RWPE2 (cell line): ENCODE results near the gene BMAL1.
A peak's percentile ranks its signal among the peaks of the same experiment; 100 is the strongest.
"Not testable (repeated sequence)": the region's sequence is repeated elsewhere in the genome, so short reads cannot be mapped to it uniquely, and the experiment has no call there.

Source experiments
- ATAC-seq: fragments of 200-7000 bp; cut with Tn5 transposase; 3 replicates; pipeline ENCODE4 v1.9.1; 2021; ENCODE audit warnings: low read depth
- DNase-seq: peaks from one replicate; pipeline ENCODE4 v3.0.0-alpha.2; 2020; ENCODE audit warnings: low spot score
- H3K27ac ChIP-seq: fragments of 450-650 bp; 2 replicates; pipeline ENCODE4 v1.5.1; 2017; ENCODE audit warnings: mild to moderate bottlenecking; ENCODE audit not compliant: poor library complexity, severe bottlenecking
- H3K27me3 ChIP-seq: fragments of 250-450 bp; sonication (Bioruptor Pico); 2 replicates; pipeline ENCODE4 v1.5.1; 2021; ENCODE audit warnings: mild to moderate bottlenecking, moderate library complexity; ENCODE audit not compliant: insufficient read depth, poor library complexity, severe bottlenecking
- H3K36me3 ChIP-seq: fragments of 250-450 bp; sonication (Bioruptor Pico); 2 replicates; pipeline ENCODE4 v1.5.1; 2020; ENCODE audit warnings: low read depth, mild to moderate bottlenecking, moderate library complexity
- H3K4me1 ChIP-seq: fragments of 250-450 bp; sonication (Bioruptor Pico); 2 replicates; pipeline ENCODE4 v1.5.1; 2021; ENCODE audit warnings: mild to moderate bottlenecking, moderate library complexity; ENCODE audit not compliant: insufficient read depth, poor library complexity, severe bottlenecking
- H3K4me3 ChIP-seq: fragments of 250-450 bp; sonication (Bioruptor Pico); 2 replicates; pipeline ENCODE4 v1.5.1; 2021; ENCODE audit warnings: mild to moderate bottlenecking, moderate library complexity; ENCODE audit not compliant: severe bottlenecking
- H3K9me3 ChIP-seq: fragments of 250-450 bp; sonication (Bioruptor Pico); 2 replicates; pipeline ENCODE4 v1.5.1; 2021; ENCODE audit warnings: mild to moderate bottlenecking, moderate library complexity; ENCODE audit not compliant: severe bottlenecking
- TF ChIP-seq, protein P1 (sequence below): fragments of 450-650 bp; IDR thresholded peaks from one replicate; pipeline ENCODE4 v1.5.1; 2017; ENCODE audit warnings: mild to moderate bottlenecking, moderate library complexity; ENCODE audit not compliant: poor library complexity, severe bottlenecking

Gene BMAL1

DNA sequence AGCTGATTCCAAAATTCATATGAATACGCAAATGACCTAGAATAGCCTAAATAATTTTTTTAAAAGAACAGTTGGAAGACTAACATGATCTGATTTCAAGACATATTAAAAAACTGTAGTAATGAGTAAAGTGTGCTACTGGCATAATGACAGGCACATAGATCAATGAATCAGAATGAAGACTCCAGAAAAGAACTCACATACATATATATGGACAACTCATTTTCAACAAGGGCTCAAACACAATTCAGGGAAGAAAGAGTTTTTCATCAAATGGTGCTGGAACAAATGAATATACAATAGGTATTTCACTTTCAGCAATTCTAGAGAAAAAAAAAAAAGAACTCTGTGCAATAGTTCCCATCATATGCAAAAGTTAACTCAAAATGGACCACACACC is 151.7 kb downstream of the BMAL1 start:
- DNase-seq (no peak), ATAC-seq (no peak)
- Histone ChIP-seq H3K4me1 (peaks cover 3% of the 10 kb centered on the region), H3K36me3 (peaks cover 9% of the 10 kb centered on the region), H3K4me3 (no peak overlapping the region), H3K9me3 (peaks cover 5% of the 10 kb centered on the region), H3K27me3 (no peaks in the 10 kb centered on the region), H3K27ac (no peak overlapping the region)
- TF ChIP-seq, protein P1, sequence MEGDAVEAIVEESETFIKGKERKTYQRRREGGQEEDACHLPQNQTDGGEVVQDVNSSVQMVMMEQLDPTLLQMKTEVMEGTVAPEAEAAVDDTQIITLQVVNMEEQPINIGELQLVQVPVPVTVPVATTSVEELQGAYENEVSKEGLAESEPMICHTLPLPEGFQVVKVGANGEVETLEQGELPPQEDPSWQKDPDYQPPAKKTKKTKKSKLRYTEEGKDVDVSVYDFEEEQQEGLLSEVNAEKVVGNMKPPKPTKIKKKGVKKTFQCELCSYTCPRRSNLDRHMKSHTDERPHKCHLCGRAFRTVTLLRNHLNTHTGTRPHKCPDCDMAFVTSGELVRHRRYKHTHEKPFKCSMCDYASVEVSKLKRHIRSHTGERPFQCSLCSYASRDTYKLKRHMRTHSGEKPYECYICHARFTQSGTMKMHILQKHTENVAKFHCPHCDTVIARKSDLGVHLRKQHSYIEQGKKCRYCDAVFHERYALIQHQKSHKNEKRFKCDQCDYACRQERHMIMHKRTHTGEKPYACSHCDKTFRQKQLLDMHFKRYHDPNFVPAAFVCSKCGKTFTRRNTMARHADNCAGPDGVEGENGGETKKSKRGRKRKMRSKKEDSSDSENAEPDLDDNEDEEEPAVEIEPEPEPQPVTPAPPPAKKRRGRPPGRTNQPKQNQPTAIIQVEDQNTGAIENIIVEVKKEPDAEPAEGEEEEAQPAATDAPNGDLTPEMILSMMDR: no peak

DNA sequence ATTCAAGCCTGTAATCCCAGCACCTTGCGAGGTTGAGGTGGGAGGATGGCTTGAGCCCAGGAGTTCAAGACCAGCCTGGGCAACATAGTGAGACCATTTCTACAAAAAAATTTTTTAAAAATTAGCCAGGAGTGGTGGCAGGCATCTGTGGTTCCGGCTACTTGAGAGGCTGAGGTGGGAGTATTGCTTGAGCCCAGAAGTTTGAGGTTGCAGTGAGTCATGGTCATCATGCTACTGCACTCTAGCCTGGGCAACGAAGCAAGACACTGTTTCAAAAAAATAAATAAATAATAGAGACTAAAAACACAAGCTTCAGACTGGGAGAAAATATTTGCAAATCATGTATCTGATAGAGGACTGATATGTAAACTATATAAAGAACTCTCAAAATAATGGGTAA is 152.2 kb downstream of the BMAL1 start:
- DNase-seq: no peak
- Histone ChIP-seq H3K4me3 (no peak overlapping the region), H3K36me3 (peaks cover 9% of the 10 kb centered on the region), H3K4me1 (peaks cover 8% of the 10 kb centered on the region), H3K9me3 (peaks cover 5% of the 10 kb centered on the region), H3K27ac (no peak overlapping the region), H3K27me3 (no peaks in the 10 kb centered on the region)
- ATAC-seq: no peak
- TF ChIP-seq, protein P1: no peak

DNA sequence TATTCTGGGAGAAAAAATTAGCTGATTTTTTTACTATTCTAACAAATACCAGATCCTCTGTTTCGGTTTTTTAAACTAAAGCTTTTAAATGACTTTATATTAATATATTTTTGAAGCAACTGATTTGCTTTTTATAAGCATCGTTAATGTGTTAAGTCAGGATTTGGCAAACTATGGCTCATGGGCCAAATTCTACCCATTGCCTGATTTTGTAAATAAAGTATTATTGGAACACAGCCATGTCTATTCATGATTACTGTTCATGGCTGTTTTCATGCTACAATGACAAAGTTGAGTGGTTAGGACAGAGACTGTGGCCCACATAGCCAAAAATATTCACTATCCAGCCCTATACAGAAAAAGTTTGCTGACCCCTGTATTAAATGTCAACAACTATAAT is 155.8 kb downstream of the BMAL1 start:
- H3K27ac ChIP-seq: no peak overlapping the region
- TF ChIP-seq, protein P1: no peak
- no peak for DNase-seq
- no peak for ATAC-seq
- H3K9me3 ChIP-seq: no peaks in the 10 kb centered on the region
- H3K4me3 ChIP-seq: no peak overlapping the region
- H3K36me3 ChIP-seq: peaks cover 7% of the 10 kb centered on the region
- no peaks in the 10 kb centered on the region for H3K27me3 ChIP-seq
- peaks cover 16% of the 10 kb centered on the region for H3K4me1 ChIP-seq

DNA sequence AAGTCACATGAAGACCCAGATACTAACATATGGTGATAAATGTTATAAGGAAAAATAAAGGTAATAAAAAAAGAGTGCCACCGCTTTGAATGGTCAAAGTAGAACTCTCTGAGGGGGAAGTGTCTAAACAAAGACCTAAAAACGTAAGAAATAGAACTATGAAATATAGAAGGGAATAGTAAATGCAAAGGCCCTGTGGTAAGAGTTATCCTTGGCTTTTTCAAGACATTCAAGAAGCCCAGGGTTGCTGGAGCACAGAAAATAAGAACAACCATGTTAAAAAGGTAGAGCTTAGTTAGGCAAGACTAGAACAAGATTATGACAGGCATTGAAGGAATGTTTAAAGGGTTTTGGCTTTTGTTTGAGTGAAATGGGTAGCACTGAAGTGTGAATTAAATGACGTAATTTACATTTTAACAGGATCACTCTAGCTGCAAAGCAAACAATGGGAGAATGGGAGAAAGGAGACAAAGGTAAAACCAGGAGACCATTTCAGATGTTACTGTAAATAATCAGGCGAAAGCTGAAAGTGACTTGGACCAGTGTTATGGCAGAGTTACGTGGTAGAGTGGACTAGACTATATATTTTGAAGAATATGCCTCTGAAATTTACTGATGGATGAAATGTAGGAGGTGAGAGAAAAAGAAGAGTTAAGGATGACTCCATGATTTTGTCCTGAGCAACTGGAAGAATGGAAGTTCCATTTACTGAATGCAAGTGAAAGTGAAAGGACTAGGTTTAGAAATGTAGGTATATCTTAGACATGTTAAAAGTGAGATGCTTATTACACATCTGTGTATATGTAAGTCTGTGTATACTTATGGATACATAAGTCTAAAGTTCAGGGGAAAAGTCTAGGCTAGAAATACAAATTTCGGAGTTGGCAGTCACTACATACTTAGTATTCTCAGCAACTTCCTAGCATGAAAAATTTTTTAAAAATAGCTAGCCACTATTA is 156.9 kb downstream of the BMAL1 start:
- no peak overlapping the region for H3K4me3 ChIP-seq
- peak; percentile 61 for ATAC-seq
- TF ChIP-seq, protein P1: no peak
- no peaks in the 10 kb centered on the region for H3K9me3 ChIP-seq
- H3K27ac ChIP-seq: no peak overlapping the region
- H3K27me3 ChIP-seq: no peaks in the 10 kb centered on the region
- peaks cover 20% of the 10 kb centered on the region for H3K4me1 ChIP-seq
- H3K36me3 ChIP-seq: peaks cover 11% of the 10 kb centered on the region; the same call in 1 of the 2 replicates
- no peak for DNase-seq

GRCh38 chr11:13436836-13437235 is 159.2 kb downstream of the BMAL1 start:
- DNase-seq, H3K4me3 ChIP-seq, H3K27ac ChIP-seq, ATAC-seq, H3K36me3 ChIP-seq, H3K9me3 ChIP-seq, H3K27me3 ChIP-seq: not testable (repeated sequence)
- peaks cover 36% of the 10 kb centered on the region for H3K4me1 ChIP-seq
